ENCODE results near the gene TMEM60.

GRCh38 chr7:77831481-77831880, 33.2 kb upstream of the TMEM60 start:
- no peak for TF ChIP-seq CTCF (conservative IDR thresholded peaks at IDR 0.05 in 1 of 2, IDR thresholded peaks at IDR 0.05 in 1 of 2; ENCODE audit: extremely low read depth in 1 of 2, insufficient read depth in 1 of 2, low read depth in 1 of 2, low read length in 2 of 2)
- TF ChIP-seq EZH2 (IDR thresholded peaks at IDR 0.05; ENCODE audit: borderline replicate concordance, low read length): no peak
